Suprapubic skin (tissue), 4 donors: ENCODE data around the gene NEXN.

Experiments
- CTCF ChIP-seq, 2 donors: fragments of 200-600 bp in 1 of 2; fragments of 450-650 bp in 1 of 2; sonication (generic) in 1 of 2; IDR thresholded peaks; one replicate each; pipeline ENCODE4 v1.5.1; 2016 to 2019; ENCODE audit warnings: antibody characterized with exemption in 2 of 2, mild to moderate bottlenecking in 1 of 2, moderate library complexity in 1 of 2
- POLR2A ChIP-seq, 2 donors: fragments of 450-650 bp; IDR thresholded peaks; one replicate each; pipeline ENCODE4 v1.6.1; 2017; ENCODE audit warnings: antibody characterized with exemption in 2 of 2, mild to moderate bottlenecking in 2 of 2, moderate library complexity in 2 of 2
- POLR2AphosphoS5 ChIP-seq, 3 donors: sonication (generic); formaldehyde crosslinking; IDR thresholded peaks; one replicate each; pipeline ENCODE4 v1.6.1; 2017; ENCODE audit warnings: antibody characterized with exemption in 3 of 3

DNA sequence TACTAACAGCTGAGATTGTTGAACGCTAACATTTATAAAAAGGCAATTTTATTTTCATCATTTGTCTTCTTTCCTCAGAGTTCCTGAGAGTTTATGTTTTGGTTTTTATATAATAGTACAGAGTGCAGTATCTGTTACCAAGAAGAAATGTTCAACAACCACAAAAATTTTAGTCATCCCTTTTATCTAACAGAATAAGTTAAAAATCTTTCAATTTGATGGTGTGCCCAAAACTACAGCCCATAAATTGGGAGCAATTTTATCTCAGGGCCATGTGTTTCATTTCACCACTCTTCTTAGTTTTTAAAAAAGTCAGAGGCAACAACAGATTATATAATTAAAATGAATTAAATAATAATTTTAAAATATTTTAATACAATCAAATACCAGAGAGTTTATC lies 37.1 kb downstream of the NEXN start:
- TF ChIP-seq CTCF (IDR thresholded peaks at IDR 0.05) (no peak), POLR2A (IDR thresholded peaks at IDR 0.05) (no peak), POLR2AphosphoS5 (IDR thresholded peaks at IDR 0.05) (no peak)
